Adrenal gland (tissue), 12 donors: ENCODE results near the gene RFXANK. TPM values are rescaled to one million over a fixed set of nuclear protein-coding genes. Genes with fewer than 3 reads are reported as not detected.
A peak's percentile ranks its signal among the peaks of the same experiment; 100 is the strongest.

Experiments
- DNase-seq, 7 donors: peaks; one replicate each; pipeline ENCODE4 v3.0.0-alpha.2; 2019 to 2020
- H3K27ac ChIP-seq, 5 donors: fragments of 200-600 bp; sonication (generic) in 4 of 5; 1 replicate in 3 of 5; 2 replicates in 2 of 5; pipeline versions ENCODE4 v1.5.1 to v1.8.0; 2016 to 2020; ENCODE audit warnings: mild to moderate bottlenecking in 1 of 5
- H3K27me3 ChIP-seq: fragments of 200-600 bp; 2 replicates; pipeline ENCODE4 v1.8.0; 2021
- H3K36me3 ChIP-seq, 2 donors: fragments of 200-600 bp; replicated peaks in 1 of 2; 1 replicate in 1 of 2; 2 replicates in 1 of 2; pipeline versions ENCODE4 v1.5.1 to v1.8.0; 2018 to 2022
- H3K4me1 ChIP-seq, 2 donors: fragments of 200-600 bp; replicated peaks in 1 of 2; 1 replicate in 1 of 2; 2 replicates in 1 of 2; pipeline versions ENCODE4 v1.5.1 to v1.8.0; 2018 to 2021
- H3K4me3 ChIP-seq, 4 donors: fragments of 200-600 bp; sonication (generic) in 3 of 4; one replicate each; pipeline ENCODE4 v1.5.1; 2016 to 2018
- H3K9me3 ChIP-seq, 3 donors: fragments of 200-600 bp; sonication (generic) in 1 of 3; replicated peaks in 1 of 3; 1 replicate in 2 of 3; 2 replicates in 1 of 3; pipeline versions ENCODE4 v1.5.1 to v1.8.0; 2016 to 2021
- POLR2A ChIP-seq, 2 donors: fragments of 450-650 bp; IDR thresholded peaks; one replicate each; pipeline ENCODE4 v1.6.1; 2017; ENCODE audit warnings: antibody characterized with exemption in 2 of 2, mild to moderate bottlenecking in 2 of 2, moderate library complexity in 1 of 2
- WGBS, 4 donors: extraction: QIAGEN DNeasy Blood & Tissue Kit in 2 of 4; methylation state at CpG; one replicate each; pipeline versions ENCODE4 v1.1.5 to v1.1.7; 2013 to 2017; 5-methylcytosine and 5-hydroxymethylcytosine counted together
- intact Hi-C, 2 donors: fragments of 100-400 bp; cut with DNase I; formaldehyde crosslinking; loops; one replicate each; pipeline versions ENCODE4 v1.14.1 to v1.15.0; 2022 to 2023
- polyA plus RNA-seq, 3 donors: library from polyadenylated mRNA; stranded (reverse); fragments of 200-250 nt in 2 of 3; fragments of 350-450 nt in 1 of 3; fragmentation: Illumina TruSeq in 1 of 3; extraction: RNeasy Lipid Tissue Mini Kit (QIAGEN cat#74804) in 1 of 3; gene quantifications; one replicate each; pipeline ENCODE4 v1.2.3, GENCODE V29; 2013 to 2014
- total RNA-seq, 9 donors: library from RNA; depleted of rRNA in 4 of 9; stranded (reverse); fragments of >200 nt in 4 of 9; fragments of 120-200 nt in 1 of 9; fragmentation: NEBNext Ultra II Directional in 1 of 9; extraction: Animal tissue kit (Norgen Biotek cat#: 25700) in 1 of 9; gene quantifications; one replicate each; pipeline versions ENCODE4 v1.1.0 to v1.2.4, GENCODE V29; 2013 to 2023
- TF ChIP-seq, protein P1 (sequence below), 6 experiments: fragments of 450-650 bp in 4 of 6; fragments of 200-600 bp in 2 of 6; sonication (generic) in 1 of 6; IDR thresholded peaks; 1 replicate in 5 of 6; 2 replicates in 1 of 6; pipeline versions ENCODE4 v1.5.1 to v1.8.0; 2016 to 2021; ENCODE audit warnings: antibody characterized with exemption in 6 of 6, mild to moderate bottlenecking in 2 of 6, moderate library complexity in 1 of 6
- donor health status: healthy with polysubstance abuse.
- donor health status: Bipolar disorder and iron deficiency.
- donor health status: DM: yes; HTN: yes; CAD: no.
- donor health status: DM: no; HTN: no; CAD: no.
- donor health status: DM: no; HTN: no; CAD: no.
- donor health status: DM: yes; HTN: yes; CAD: no.

Gene RFXANK
- total and polyA plus RNA-seq, 12 donors = 21.7 to 195 (median 52.4) TPM

DNA sequence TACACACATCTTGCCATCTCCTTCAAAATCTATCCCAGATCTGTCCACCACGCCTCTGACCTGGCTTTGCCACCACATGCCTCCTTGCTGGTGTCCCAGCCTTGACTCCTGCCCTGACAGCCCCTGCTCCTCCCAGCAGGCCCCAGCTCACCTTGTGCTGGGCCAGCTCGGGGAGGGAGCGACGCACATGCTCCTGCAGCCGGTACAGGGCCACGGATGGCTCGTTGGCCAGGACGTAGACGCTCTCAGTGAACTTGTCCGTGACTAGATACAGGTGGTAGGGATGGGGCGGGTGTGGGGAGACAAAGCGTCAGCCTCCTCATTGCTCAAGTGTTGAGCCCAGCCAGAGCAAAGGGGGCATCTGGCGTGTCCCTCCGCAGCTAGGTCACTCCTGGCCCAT, 5.3 kb upstream of the RFXANK start:
- no peaks in the 10 kb centered on the region for H3K9me3 ChIP-seq
- TF ChIP-seq, protein P1, sequence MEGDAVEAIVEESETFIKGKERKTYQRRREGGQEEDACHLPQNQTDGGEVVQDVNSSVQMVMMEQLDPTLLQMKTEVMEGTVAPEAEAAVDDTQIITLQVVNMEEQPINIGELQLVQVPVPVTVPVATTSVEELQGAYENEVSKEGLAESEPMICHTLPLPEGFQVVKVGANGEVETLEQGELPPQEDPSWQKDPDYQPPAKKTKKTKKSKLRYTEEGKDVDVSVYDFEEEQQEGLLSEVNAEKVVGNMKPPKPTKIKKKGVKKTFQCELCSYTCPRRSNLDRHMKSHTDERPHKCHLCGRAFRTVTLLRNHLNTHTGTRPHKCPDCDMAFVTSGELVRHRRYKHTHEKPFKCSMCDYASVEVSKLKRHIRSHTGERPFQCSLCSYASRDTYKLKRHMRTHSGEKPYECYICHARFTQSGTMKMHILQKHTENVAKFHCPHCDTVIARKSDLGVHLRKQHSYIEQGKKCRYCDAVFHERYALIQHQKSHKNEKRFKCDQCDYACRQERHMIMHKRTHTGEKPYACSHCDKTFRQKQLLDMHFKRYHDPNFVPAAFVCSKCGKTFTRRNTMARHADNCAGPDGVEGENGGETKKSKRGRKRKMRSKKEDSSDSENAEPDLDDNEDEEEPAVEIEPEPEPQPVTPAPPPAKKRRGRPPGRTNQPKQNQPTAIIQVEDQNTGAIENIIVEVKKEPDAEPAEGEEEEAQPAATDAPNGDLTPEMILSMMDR (IDR thresholded peaks at IDR 0.05) = no peak
- no peak for TF ChIP-seq POLR2A (IDR thresholded peaks at IDR 0.05)
- H3K27me3 ChIP-seq = no peaks in the 10 kb centered on the region
- H3K27ac ChIP-seq = no peak overlapping the region
- intact Hi-C loops = no loop called here
- 93 to 96% (median 93%) methylated on average over 13 to 14 of the region's 14 CpGs for WGBS, 4 donors
- no peak overlapping the region for H3K4me3 ChIP-seq
- H3K36me3 ChIP-seq = no peaks in the 10 kb centered on the region
- peaks cover 6 to 22% of the 10 kb centered on the region in 2 donors for H3K4me1 ChIP-seq
- no peak for DNase-seq

DNA sequence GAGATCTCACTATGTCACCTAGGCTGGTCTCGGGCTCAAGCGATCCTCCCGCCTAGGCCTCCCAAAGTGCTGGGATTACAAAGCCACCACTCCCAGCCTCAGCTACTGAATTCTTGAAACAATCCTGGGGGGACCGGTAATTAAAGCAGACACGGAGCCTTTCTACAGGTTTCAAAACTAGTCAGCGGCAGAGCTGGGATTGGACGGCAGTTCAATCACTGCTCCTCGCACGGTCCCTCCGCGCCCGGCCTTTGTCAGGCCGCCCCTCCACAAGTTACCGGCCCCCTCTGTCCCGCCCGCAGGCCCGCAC, 335 bp upstream of the RFXANK start:
- Histone ChIP-seq H3K9me3 (no peaks in the 10 kb centered on the region), H3K36me3 (peaks cover 0 to under 1% of the 10 kb centered on the region in 2 donors), H3K27me3 (no peaks in the 10 kb centered on the region), H3K27ac (peak overlapping the region; percentile 69 to 99 (median 98)), H3K4me3 (peak overlapping the region; percentile 54 to 88 (median 80)), H3K4me1 (peaks cover 9 to 40% of the 10 kb centered on the region in 2 donors)
- intact Hi-C loops = loop anchor here in 1 of 2 donors (10.0 kb wide), 1 partner anchor 153 kb away; no protein-coding TSS in a partner anchor
- TF ChIP-seq, protein P1 (IDR thresholded peaks at IDR 0.05) = no peak
- no peak for TF ChIP-seq POLR2A (IDR thresholded peaks at IDR 0.05)
- 0 to 1% (median 0%) methylated on average over 3 to 17 of the region's 17 CpGs for WGBS, 4 donors
- DNase-seq = no peak

DNA sequence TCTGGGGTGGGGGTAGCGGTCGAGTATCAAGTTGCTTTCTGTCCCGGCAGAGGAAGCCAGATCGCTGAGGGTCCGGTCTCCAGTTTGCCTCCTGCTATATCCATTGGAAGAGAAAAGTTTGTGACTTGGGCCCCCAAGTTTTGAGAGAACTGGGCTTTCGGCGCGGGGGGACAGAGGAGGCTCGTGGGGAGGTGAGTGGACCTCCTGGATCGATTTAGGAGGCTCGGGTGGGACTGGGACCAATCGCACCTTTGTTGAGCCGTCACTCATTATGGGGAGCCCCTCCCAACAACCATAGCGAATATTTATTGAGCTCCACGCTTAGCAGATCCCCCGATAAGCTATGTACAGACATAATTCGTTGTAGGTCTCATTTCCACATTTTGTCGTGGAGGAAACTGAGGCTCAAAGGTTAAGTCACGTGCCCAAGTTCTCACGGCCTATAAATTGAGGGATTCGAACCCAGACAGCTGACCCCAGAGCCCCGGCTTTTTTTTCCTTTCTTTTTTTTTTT, 909 bp downstream of the RFXANK start:
- no peak for DNase-seq
- TF ChIP-seq, protein P1 (IDR thresholded peaks at IDR 0.05) = no peak
- no peak for TF ChIP-seq POLR2A (IDR thresholded peaks at IDR 0.05)

DNA sequence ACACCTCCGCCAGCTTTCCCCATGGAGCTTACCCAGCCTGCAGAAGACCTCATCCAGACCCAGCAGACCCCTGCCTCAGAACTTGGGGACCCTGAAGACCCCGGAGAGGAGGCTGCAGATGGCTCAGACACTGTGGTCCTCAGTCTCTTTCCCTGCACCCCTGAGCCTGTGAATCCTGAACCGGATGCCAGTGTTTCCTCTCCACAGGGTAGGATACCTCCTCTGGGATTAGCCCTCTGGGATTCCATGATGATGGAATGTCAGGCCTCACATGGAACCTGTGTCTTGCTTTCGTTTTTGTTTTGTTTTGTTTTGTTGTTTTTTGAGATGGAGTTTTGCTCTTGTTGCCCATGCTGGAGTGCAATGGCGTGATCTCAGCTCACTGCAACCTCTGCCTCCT, 1.9 kb downstream of the RFXANK start:
- Histone ChIP-seq H3K9me3 (no peaks in the 10 kb centered on the region), H3K4me3 (no peak overlapping the region), H3K4me1 (peaks cover 9 to 40% of the 10 kb centered on the region in 2 donors), H3K27ac (no peak overlapping the region), H3K27me3 (no peaks in the 10 kb centered on the region), H3K36me3 (peaks cover 0 to 19% of the 10 kb centered on the region in 2 donors)
- DNase-seq = no peak
- TF ChIP-seq, protein P1 (IDR thresholded peaks at IDR 0.05) = no peak
- no peak for TF ChIP-seq POLR2A (IDR thresholded peaks at IDR 0.05)
- 70 to 90% (median 74%) methylated on average over 5 of the region's 5 CpGs for WGBS, 4 donors
- intact Hi-C loops = loop anchor here in 1 of 2 donors (10.0 kb wide), 1 partner anchor 151 kb away; no protein-coding TSS in a partner anchor

More for the DNA sequence above, 909 bp downstream of the RFXANK start:
- Histone ChIP-seq H3K27ac (peak overlapping the region in 3 of 5 donors; percentile 41 to 99 (median 98)), H3K9me3 (no peaks in the 10 kb centered on the region), H3K4me1 (peaks cover 9 to 40% of the 10 kb centered on the region in 2 donors), H3K4me3 (peak overlapping the region in 3 of 4 donors; percentile 62 to 80 (median 64)), H3K27me3 (no peaks in the 10 kb centered on the region), H3K36me3 (peaks cover 0 to 9% of the 10 kb centered on the region in 2 donors)
- intact Hi-C loops = loop anchor here in 1 of 2 donors (10.0 kb wide), 1 partner anchor 152 kb away; no protein-coding TSS in a partner anchor
- WGBS, 4 donors = 0 to 2% (median 0%) methylated on average over 17 to 22 of the region's 22 CpGs
